ENCODE data around the gene NOXO1. TPM values are rescaled to one million over a fixed set of nuclear protein-coding genes. Genes with fewer than 3 reads are reported as not detected.
A peak's percentile ranks its signal among the peaks of the same experiment; 100 is the strongest.

NOXO1 gene
- total and polyA plus RNA-seq, 9 of the 15 experiments (the other 6 are each of a cell fraction or from before 2014, with no cell fraction given) = not detected

DNA sequence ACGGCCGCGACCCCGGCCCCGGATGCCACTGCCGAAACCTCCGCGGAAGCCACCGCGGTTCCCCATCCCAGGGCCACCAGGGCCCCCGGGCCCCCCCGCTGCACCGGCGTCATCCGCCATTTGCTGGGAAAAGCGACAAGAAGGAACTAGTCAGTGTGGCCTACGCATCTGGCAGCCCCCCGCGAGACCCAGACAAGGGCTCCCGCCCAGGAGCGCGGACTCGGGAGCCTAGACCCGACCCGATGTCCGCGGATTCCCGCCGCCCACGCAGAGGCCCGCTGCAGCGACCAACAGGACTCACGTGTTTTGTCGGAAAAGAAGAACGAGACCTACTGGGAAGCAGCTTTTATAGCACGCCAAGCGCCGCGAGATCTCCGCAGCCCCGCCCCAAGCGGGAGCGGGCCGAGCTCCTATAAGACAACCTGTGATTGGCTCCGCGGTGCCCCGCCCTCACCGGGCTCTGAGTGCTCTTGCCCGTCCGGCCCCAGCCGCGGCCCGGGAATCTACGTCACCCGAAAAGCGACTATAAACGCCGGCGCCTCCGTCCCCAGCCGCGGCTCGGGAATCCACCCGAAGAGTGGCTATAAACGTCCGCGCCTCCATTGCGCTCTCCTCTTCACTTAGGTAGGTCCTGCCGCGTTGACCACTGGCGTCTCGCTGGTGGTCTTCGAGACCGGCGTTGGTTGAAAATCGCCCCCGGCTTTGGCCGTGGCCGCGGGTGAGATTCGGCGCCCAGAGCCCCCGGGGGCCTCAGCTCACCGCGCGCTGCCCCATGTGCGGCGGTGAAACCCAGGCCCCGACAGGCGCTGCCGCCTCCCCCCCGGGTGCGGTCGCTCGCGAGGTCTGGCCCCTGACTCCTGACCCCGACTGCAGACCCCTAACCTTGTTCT is 16.5 kb downstream of the NOXO1 start, which contains the start of gene RPS2 (continued):
- peak in 1 of 2 experiments; percentile 88; a peak in 2 of 4 replicates for TF ChIP-seq ZMIZ1 (IDR thresholded peaks at IDR 0.05; ENCODE audit: low read depth in 2 of 2, low read length in 2 of 2)
- no peak for TF ChIP-seq MCM7 (IDR thresholded peaks at IDR 0.05)
- TF ChIP-seq MYBL2 (IDR thresholded peaks at IDR 0.05; ENCODE audit: low read depth) = no peak
- TF ChIP-seq MYBL2 (CRISPR knock-in tag; IDR thresholded peaks at IDR 0.05; ENCODE audit: borderline replicate concordance) = no peak
- TF ChIP-seq SAP30 (IDR thresholded peaks at IDR 0.05; ENCODE audit: borderline replicate concordance, insufficient read depth, low read depth, low read length, poor library complexity, severe bottlenecking) = no peak
- TF ChIP-seq NR2C2 (CRISPR knock-in tag; IDR thresholded peaks at IDR 0.05) = no peak; the same call in 1 of the 2 replicates
- TF ChIP-seq NR2C2 (tag; IDR thresholded peaks at IDR 0.05) = peak; percentile 55; the same call in 1 of the 2 replicates
- peak; percentile 75; the same call in 1 of the 2 replicates for TF ChIP-seq ILF3 (IDR thresholded peaks at IDR 0.05; ENCODE audit: borderline replicate concordance)
- no peak; a peak in 1 of 4 replicates for TF ChIP-seq SIX5 (IDR thresholded peaks at IDR 0.05; ENCODE audit: borderline replicate concordance in 1 of 2, insufficient read depth in 1 of 2, low read depth in 1 of 2, low read length in 2 of 2)
- TF ChIP-seq FOXO4 (CRISPR knock-in tag; IDR thresholded peaks at IDR 0.05) = peak; percentile 54; the same call in 1 of the 2 replicates
- TF ChIP-seq TAF15 (IDR thresholded peaks at IDR 0.05; ENCODE audit: low read depth, low read length) = no peak
- TF ChIP-seq NONO (IDR thresholded peaks at IDR 0.05; ENCODE audit: low read depth in 2 of 2, low read length in 1 of 2) = peak; percentile 81 to 98; a peak in 3 of 4 replicates
- no peak for TF ChIP-seq ZBTB43 (CRISPR knock-in tag; IDR thresholded peaks at IDR 0.05)
- no peak for TF ChIP-seq ZNF57 (CRISPR knock-in tag; IDR thresholded peaks at IDR 0.05)
- TF ChIP-seq PML (IDR thresholded peaks at IDR 0.05; ENCODE audit: low read length) = peak; percentile 96
- no peak for TF ChIP-seq PTBP1 (IDR thresholded peaks at IDR 0.05; ENCODE audit: low read depth, low read length)

Measured in K562 (cell line).